ENCODE data around the gene GMEB2. TPM values are rescaled to one million over a fixed set of nuclear protein-coding genes. Genes with fewer than 3 reads are reported as not detected.

Gene GMEB2
- total and polyA plus RNA-seq, 10 of the 15 experiments (the other 5 are each of a cell fraction or from before 2014, with no cell fraction given) = 0.08 to 15.1 (median 6.9) TPM

- Histone ChIP-seq H3K27ac (ENCODE audit: control insufficient read depth, insufficient read depth) (no peak overlapping the region), H3K4me3 (no peak overlapping the region), H4K20me1 (ENCODE audit: control insufficient read depth, insufficient read depth) (no peaks in the 10 kb centered on the region), H3K4me1 (ENCODE audit: control insufficient read depth, insufficient read depth, low read length) (peaks cover 24% of the 10 kb centered on the region), H3K4me2 (ENCODE audit: control insufficient read depth, insufficient read depth) (peak overlapping the region; percentile 82), H3K9ac (ENCODE audit: control insufficient read depth, insufficient read depth, low read length) (no peak overlapping the region), H3K9me3 (replicated peaks; ENCODE audit: control insufficient read depth, insufficient read depth, low read length) (no peaks in the 10 kb centered on the region; the same call in 2 of the 3 replicates), H2AFZ (ENCODE audit: control insufficient read depth, low read depth, low read length) (no peak overlapping the region), H3K36me3 (ENCODE audit: control insufficient read depth in 2 of 2, insufficient read depth in 2 of 2, low read length in 1 of 2) (no peaks in the 10 kb centered on the region), H3K27me3 (replicated peaks in 1 of 2; ENCODE audit: control insufficient read depth in 2 of 2, insufficient read depth in 2 of 2, low read length in 1 of 2) (no peaks in the 10 kb centered on the region), H3K79me2 (ENCODE audit: control insufficient read depth, insufficient read depth, low read length) (no peaks in the 10 kb centered on the region)
- intact Hi-C loops (cut with micrococcal nuclease; ENCODE audit: unreplicated experiment) (no loop called here), in situ Hi-C loops (cut with MboI) (no loop called here)
- SMC1A ChIA-PET (ENCODE audit: uncharacterized antibody, unreplicated experiment) = interaction anchor here (0.7 to 1.2 kb wide), 2 partner anchors 13 to 406 kb away, joined by 3 to 5 read pairs; no protein-coding TSS in a partner anchor
- POLR2A ChIA-PET = interaction anchor here (1.4 to 1.6 kb wide), 2 partner anchors 15 to 60 kb away, joined by 3 to 8 read pairs; partner anchors contain the start of gene GMEB2
- ATAC-seq = peak; percentile 90
- no TSS peak for BruUV-seq (replicated peaks)
- CTCF ChIA-PET = interaction anchor here (0.7 to 2.3 kb wide), 3 partner anchors 13 to 126 kb away, joined by 3 to 5 read pairs (median 4); partner anchors contain the start of gene PTK6
- 24% methylated on average over 31 of the region's 37 CpGs for WGBS (ENCODE audit: insufficient coverage, insufficient replicate concordance, low lambda C conversion rate, missing lambda C conversion rate)
- peak; percentile 90 for FAIRE-seq
- DNase-seq (ENCODE audit: low read depth, low spot score) = peak; percentile 60
- RAD21 ChIA-PET (ENCODE audit: unreplicated experiment) = interaction anchor here (1.2 to 1.9 kb wide), 2 partner anchors 30 to 74 kb away, joined by 3 to 6 read pairs; partner anchors contain the start of gene PTK6
- TF ChIP-seq MEF2A (IDR thresholded peaks at IDR 0.05; ENCODE audit: insufficient read depth, low read depth, low read length) (peak; percentile 71; the same call in 1 of the 2 replicates), POLR2A (IDR thresholded peaks at IDR 0.05; ENCODE audit: low read depth, low read length) (0 out of 2 replicates have a peak, but pooled peaks have one; percentile 32), EED (IDR thresholded peaks at IDR 0.05; ENCODE audit: low read depth) (peak; percentile 97), ZNF622 (IDR thresholded peaks at IDR 0.05) (no peak), ZNF24 (IDR thresholded peaks at IDR 0.05) (no peak), POLR2AphosphoS2 (IDR thresholded peaks at IDR 0.05; ENCODE audit: low read depth, low read length) (no peak), PBX3 (IDR thresholded peaks at IDR 0.05; ENCODE audit: insufficient replicate concordance, low read depth, low read length) (no peak), ETV6 (conservative IDR thresholded peaks at IDR 0.05 in 1 of 2, IDR thresholded peaks at IDR 0.05 in 1 of 2; ENCODE audit: borderline replicate concordance in 1 of 2, low read depth in 1 of 2) (peak in 1 of 2 experiments; percentile 66; a peak in 2 of 4 replicates), JUNB (IDR thresholded peaks at IDR 0.05) (peak; percentile 54; the same call in 1 of the 2 replicates), ATF7 (IDR thresholded peaks at IDR 0.05; ENCODE audit: low read depth) (0 out of 2 replicates have a peak, but pooled peaks have one; percentile 31), SMAD5 (IDR thresholded peaks at IDR 0.05; ENCODE audit: low read depth) (no peak), TCF3 (IDR thresholded peaks at IDR 0.05; ENCODE audit: borderline replicate concordance, insufficient read depth, low read depth, low read length) (peak; percentile 55; the same call in 1 of the 2 replicates), BCL3 (IDR thresholded peaks at IDR 0.05; ENCODE audit: borderline replicate concordance, insufficient read depth, low read depth, low read length, poor library complexity, severe bottlenecking) (peak; percentile 38), SMARCA5 (IDR thresholded peaks at IDR 0.05) (no peak)
- TF ChIP-seq, protein P1, sequence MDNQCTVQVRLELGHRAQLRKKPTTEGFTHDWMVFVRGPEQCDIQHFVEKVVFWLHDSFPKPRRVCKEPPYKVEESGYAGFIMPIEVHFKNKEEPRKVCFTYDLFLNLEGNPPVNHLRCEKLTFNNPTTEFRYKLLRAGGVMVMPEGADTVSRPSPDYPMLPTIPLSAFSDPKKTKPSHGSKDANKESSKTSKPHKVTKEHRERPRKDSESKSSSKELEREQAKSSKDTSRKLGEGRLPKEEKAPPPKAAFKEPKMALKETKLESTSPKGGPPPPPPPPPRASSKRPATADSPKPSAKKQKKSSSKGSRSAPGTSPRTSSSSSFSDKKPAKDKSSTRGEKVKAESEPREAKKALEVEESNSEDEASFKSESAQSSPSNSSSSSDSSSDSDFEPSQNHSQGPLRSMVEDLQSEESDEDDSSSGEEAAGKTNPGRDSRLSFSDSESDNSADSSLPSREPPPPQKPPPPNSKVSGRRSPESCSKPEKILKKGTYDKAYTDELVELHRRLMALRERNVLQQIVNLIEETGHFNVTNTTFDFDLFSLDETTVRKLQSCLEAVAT (IDR thresholded peaks at IDR 0.05) = peak; percentile 96
- TF ChIP-seq, protein P2, sequence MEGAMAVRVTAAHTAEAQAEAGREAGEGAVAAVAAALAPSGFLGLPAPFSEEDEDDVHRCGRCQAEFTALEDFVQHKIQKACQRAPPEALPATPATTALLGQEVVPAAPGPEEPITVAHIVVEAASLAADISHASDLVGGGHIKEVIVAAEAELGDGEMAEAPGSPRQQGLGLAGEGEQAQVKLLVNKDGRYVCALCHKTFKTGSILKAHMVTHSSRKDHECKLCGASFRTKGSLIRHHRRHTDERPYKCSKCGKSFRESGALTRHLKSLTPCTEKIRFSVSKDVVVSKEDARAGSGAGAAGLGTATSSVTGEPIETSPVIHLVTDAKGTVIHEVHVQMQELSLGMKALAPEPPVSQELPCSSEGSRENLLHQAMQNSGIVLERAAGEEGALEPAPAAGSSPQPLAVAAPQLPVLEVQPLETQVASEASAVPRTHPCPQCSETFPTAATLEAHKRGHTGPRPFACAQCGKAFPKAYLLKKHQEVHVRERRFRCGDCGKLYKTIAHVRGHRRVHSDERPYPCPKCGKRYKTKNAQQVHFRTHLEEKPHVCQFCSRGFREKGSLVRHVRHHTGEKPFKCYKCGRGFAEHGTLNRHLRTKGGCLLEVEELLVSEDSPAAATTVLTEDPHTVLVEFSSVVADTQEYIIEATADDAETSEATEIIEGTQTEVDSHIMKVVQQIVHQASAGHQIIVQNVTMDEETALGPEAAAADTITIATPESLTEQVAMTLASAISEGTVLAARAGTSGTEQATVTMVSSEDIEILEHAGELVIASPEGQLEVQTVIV (IDR thresholded peaks at IDR 0.05; ENCODE audit: borderline replicate concordance, partially characterized antibody) = no peak
These were observed 59.3 kb downstream of the GMEB2 start for GRCh38 chr20:63567386-63568169.
